NCI-H524 treated with DMSO at 0.1 percent for 48 hours (cell line): Measurements from ENCODE around the gene EVX2.

Source experiments
- DNase-seq: peaks from one replicate; lab custom pipeline; 2025; lab: John Stamatoyannopoulos, UW

Gene EVX2

GRCh38 chr2:176082824-176083751 lies 674 bp downstream of the EVX2 start:
- no peak for DNase-seq

- DNase-seq: no peak
Observed at GRCh38 chr2:176082525-176082823, 1.3 kb downstream of the EVX2 start.

- DNase-seq: no peak
Observed at GRCh38 chr2:176081837-176082524, 1.8 kb downstream of the EVX2 start.

GRCh38 chr2:176081376-176081836 lies 2.4 kb downstream of the EVX2 start:
- DNase-seq: no peak

- DNase-seq: no peak
Observed at GRCh38 chr2:176080540-176081375, 3.0 kb downstream of the EVX2 start.

GRCh38 chr2:176079831-176080539 lies 3.8 kb downstream of the EVX2 start:
- DNase-seq: peak; percentile 60

- DNase-seq: no peak
Observed at GRCh38 chr2:176079285-176079830, 4.4 kb downstream of the EVX2 start.

GRCh38 chr2:176078541-176079284 lies 5.0 kb downstream of the EVX2 start:
- DNase-seq: no peak

- DNase-seq: no peak
Observed at GRCh38 chr2:176076796-176077195, 7.0 kb downstream of the EVX2 start.

- DNase-seq: no peak
Observed at GRCh38 chr2:176076063-176076462, 7.7 kb downstream of the EVX2 start.

GRCh38 chr2:176075481-176075880 lies 8.3 kb downstream of the EVX2 start:
- DNase-seq: peak; percentile 34

- DNase-seq: no peak
Observed at GRCh38 chr2:176074919-176075425, 8.8 kb downstream of the EVX2 start.

GRCh38 chr2:176072951-176073904 lies 10.5 kb downstream of the EVX2 start:
- DNase-seq: no peak

GRCh38 chr2:176072292-176072669 lies 11.5 kb downstream of the EVX2 start:
- DNase-seq: no peak

- DNase-seq: no peak
Observed at GRCh38 chr2:176071330-176072291, 12.2 kb downstream of the EVX2 start.

GRCh38 chr2:176068419-176068832 lies 15.3 kb downstream of the EVX2 start:
- DNase-seq: no peak

GRCh38 chr2:176067589-176068418 lies 16.0 kb downstream of the EVX2 start:
- no peak for DNase-seq
